PC-9 (cell line): Measurements from ENCODE around the gene ATP12A. TPM values are rescaled to one million over a fixed set of nuclear protein-coding genes. Genes with fewer than 3 reads are reported as not detected.

ENCODE experiments used
- BruUV-seq: library from RNA; stranded (reverse); fragments of 400-500 nt; replicated peaks from 2 replicates; lab custom pipeline; 2021; lab: Mats Ljungman, UMichigan
- CTCF ChIA-PET: fragments of 300-600 bp; sonication (Branson Sonifier 250); formaldehyde crosslinking; loops from one replicate; lab custom pipeline; 2022; ENCODE audit warnings: antibody characterized with exemption; lab: Charles Lee
- POLR2A ChIA-PET: fragments of 300-600 bp; sonication (Branson Sonifier 250); formaldehyde crosslinking; loops from one replicate; lab custom pipeline; 2022; ENCODE audit warnings: antibody characterized with exemption; ENCODE audit not compliant: unreplicated experiment; lab: Charles Lee
- DNase-seq, 2 experiments: peaks; one replicate each; pipeline versions ENCODE4 v3.0.0 to v3.0.0-alpha.2; 2015 to 2022; ENCODE audit warnings: mixed read lengths in 1 of 2
- H2AFZ ChIP-seq: fragments of 200-600 bp; sonication (generic); 2 replicates; pipeline ENCODE4 v1.8.1; 2017; ENCODE audit warnings: antibody characterized with exemption
- H3F3A ChIP-seq: fragments of 200-600 bp; sonication (generic); 2 replicates; pipeline ENCODE4 v1.8.1; 2017; ENCODE audit warnings: antibody characterized with exemption, mild to moderate bottlenecking, low read depth; ENCODE audit not compliant: insufficient read depth
- H3K27ac ChIP-seq: fragments of 200-600 bp; sonication (generic); 2 replicates; pipeline ENCODE4 v1.6.1; 2016; ENCODE audit warnings: mixed run types
- H3K27me3 ChIP-seq: fragments of 200-600 bp; sonication (generic); 2 replicates; pipeline ENCODE4 v1.6.1; 2016; ENCODE audit warnings: low read depth, mixed run types; ENCODE audit not compliant: insufficient read depth
- H3K36me3 ChIP-seq: fragments of 200-600 bp; sonication (generic); 2 replicates; pipeline ENCODE4 v1.6.1; 2016; ENCODE audit warnings: low read depth, mixed run types
- H3K4me1 ChIP-seq: fragments of 200-600 bp; sonication (generic); replicated peaks from 2 replicates; pipeline ENCODE4 v1.6.1; 2016; ENCODE audit warnings: mixed run types; ENCODE audit not compliant: insufficient read depth
- H3K4me2 ChIP-seq: fragments of 200-600 bp; sonication (generic); 2 replicates; pipeline ENCODE4 v1.6.1; 2017; ENCODE audit warnings: mixed run types
- H3K4me3 ChIP-seq: fragments of 200-600 bp; sonication (generic); 2 replicates; pipeline ENCODE4 v1.6.1; 2016; ENCODE audit warnings: mixed run types
- H3K79me2 ChIP-seq: fragments of 200-600 bp; sonication (generic); 2 replicates; pipeline ENCODE4 v1.6.1; 2017; ENCODE audit warnings: low read depth, mixed run types
- H3K9me2 ChIP-seq: fragments of 200-600 bp; sonication (generic); 2 replicates; pipeline ENCODE4 v1.8.1; 2017; ENCODE audit warnings: mild to moderate bottlenecking; ENCODE audit not compliant: insufficient read depth
- H3K9me3 ChIP-seq: fragments of 200-600 bp; sonication (generic); 2 replicates; pipeline ENCODE4 v1.8.1; 2016; ENCODE audit warnings: low read depth; ENCODE audit not compliant: insufficient read depth
- H4K20me1 ChIP-seq: fragments of 200-600 bp; sonication (generic); 2 replicates; pipeline ENCODE4 v1.8.1; 2017; ENCODE audit not compliant: insufficient read depth
- CTCF ChIP-seq: fragments of 200-600 bp; sonication (generic); conservative IDR thresholded peaks from 2 replicates; pipeline ENCODE4 v1.6.1; 2017; ENCODE audit warnings: mixed run types, antibody characterized with exemption, mild to moderate bottlenecking, moderate library complexity
- EZH2 ChIP-seq: fragments of 200-600 bp; sonication (generic); IDR thresholded peaks from 2 replicates; pipeline ENCODE4 v1.8.0; 2017; ENCODE audit warnings: antibody characterized with exemption, low read depth
- intact Hi-C: fragments of 100-400 bp; cut with micrococcal nuclease; formaldehyde crosslinking; loops from one replicate; pipeline ENCODE4 v1.10.0; 2022; ENCODE audit not compliant: unreplicated experiment
- total RNA-seq: library from RNA; stranded (reverse); gene quantifications from 2 replicates; pipeline ENCODE4 v1.2.3, GENCODE V29; 2021

The ATP12A gene
- total RNA-seq, 1 experiment from 2014 or later: 0.09 TPM

GRCh38 chr13:24740014-24740890, 60.0 kb downstream of the ATP12A start:
- H3K36me3 ChIP-seq: no peaks in the 10 kb centered on the region
- no peaks in the 10 kb centered on the region for H3K9me3 ChIP-seq
- no peaks in the 10 kb centered on the region for H3K9me2 ChIP-seq
- H3K4me3 ChIP-seq: no peak overlapping the region
- no peak for TF ChIP-seq EZH2
- intact Hi-C loops: no loop called here
- no peak overlapping the region for H3K27ac ChIP-seq
- BruUV-seq: no TSS peak
- ChIA-PET POLR2A (no interaction called here), CTCF (interaction anchor here (0.6 kb wide), 1 partner anchor 62 kb away, joined by 4 read pairs; no protein-coding TSS in a partner anchor)
- H2AFZ ChIP-seq: no peak overlapping the region
- H3K27me3 ChIP-seq: 0 out of 2 replicates have a peak, but pooled peaks cover 8% of the 10 kb centered on the region
- H3K4me2 ChIP-seq: no peak overlapping the region
- H4K20me1 ChIP-seq: no peaks in the 10 kb centered on the region
- no peak for DNase-seq
- H3F3A ChIP-seq: no peaks in the 10 kb centered on the region
- no peaks in the 10 kb centered on the region for H3K79me2 ChIP-seq
- no peaks in the 10 kb centered on the region for H3K4me1 ChIP-seq

- intact Hi-C loops: no loop called here
- 0 out of 2 replicates have a peak, but pooled peaks cover 10% of the 10 kb centered on the region for H3K27me3 ChIP-seq
- no TSS peak for BruUV-seq
- H3K79me2 ChIP-seq: no peaks in the 10 kb centered on the region
- H2AFZ ChIP-seq: no peak overlapping the region
- H4K20me1 ChIP-seq: no peaks in the 10 kb centered on the region
- no peaks in the 10 kb centered on the region for H3K4me1 ChIP-seq
- H3F3A ChIP-seq: no peaks in the 10 kb centered on the region
- TF ChIP-seq EZH2: no peak
- TF ChIP-seq CTCF: peak; percentile 41; the same call in 1 of the 2 replicates
- no peak overlapping the region for H3K4me2 ChIP-seq
- no peak for DNase-seq
- no peaks in the 10 kb centered on the region for H3K9me2 ChIP-seq
- ChIA-PET POLR2A (no interaction called here), CTCF (interaction anchor here (0.6 kb wide), 1 partner anchor 63 kb away, joined by 4 read pairs; no protein-coding TSS in a partner anchor)
- H3K4me3 ChIP-seq: no peak overlapping the region
- H3K27ac ChIP-seq: no peak overlapping the region
- H3K9me3 ChIP-seq: no peaks in the 10 kb centered on the region
- H3K36me3 ChIP-seq: no peaks in the 10 kb centered on the region
Observed at GRCh38 chr13:24741016-24741662, 60.9 kb downstream of the ATP12A start.

- Histone ChIP-seq H3K4me2 (no peak overlapping the region), H4K20me1 (no peaks in the 10 kb centered on the region), H3K27ac (no peak overlapping the region), H3F3A (no peaks in the 10 kb centered on the region), H2AFZ (no peak overlapping the region), H3K27me3 (0 out of 2 replicates have a peak, but pooled peaks cover 10% of the 10 kb centered on the region), H3K79me2 (no peaks in the 10 kb centered on the region), H3K9me3 (no peaks in the 10 kb centered on the region), H3K4me1 (no peaks in the 10 kb centered on the region), H3K36me3 (no peaks in the 10 kb centered on the region), H3K9me2 (no peaks in the 10 kb centered on the region), H3K4me3 (no peak overlapping the region)
- ChIA-PET CTCF (no interaction called here), POLR2A (no interaction called here)
- no TSS peak for BruUV-seq
- intact Hi-C loops: no loop called here
- TF ChIP-seq CTCF (no peak), EZH2 (no peak)
- no peak for DNase-seq
Observed at GRCh38 chr13:24741791-24742190, 61.6 kb downstream of the ATP12A start.
